Measurements from ENCODE around the gene TTC7B. TPM values are rescaled to one million over a fixed set of nuclear protein-coding genes. Genes with fewer than 3 reads are reported as not detected.
A peak's percentile ranks its signal among the peaks of the same experiment; 100 is the strongest.

TTC7B gene
- total RNA-seq, 1 donor from 2014 or later: 20.6 TPM

DNA sequence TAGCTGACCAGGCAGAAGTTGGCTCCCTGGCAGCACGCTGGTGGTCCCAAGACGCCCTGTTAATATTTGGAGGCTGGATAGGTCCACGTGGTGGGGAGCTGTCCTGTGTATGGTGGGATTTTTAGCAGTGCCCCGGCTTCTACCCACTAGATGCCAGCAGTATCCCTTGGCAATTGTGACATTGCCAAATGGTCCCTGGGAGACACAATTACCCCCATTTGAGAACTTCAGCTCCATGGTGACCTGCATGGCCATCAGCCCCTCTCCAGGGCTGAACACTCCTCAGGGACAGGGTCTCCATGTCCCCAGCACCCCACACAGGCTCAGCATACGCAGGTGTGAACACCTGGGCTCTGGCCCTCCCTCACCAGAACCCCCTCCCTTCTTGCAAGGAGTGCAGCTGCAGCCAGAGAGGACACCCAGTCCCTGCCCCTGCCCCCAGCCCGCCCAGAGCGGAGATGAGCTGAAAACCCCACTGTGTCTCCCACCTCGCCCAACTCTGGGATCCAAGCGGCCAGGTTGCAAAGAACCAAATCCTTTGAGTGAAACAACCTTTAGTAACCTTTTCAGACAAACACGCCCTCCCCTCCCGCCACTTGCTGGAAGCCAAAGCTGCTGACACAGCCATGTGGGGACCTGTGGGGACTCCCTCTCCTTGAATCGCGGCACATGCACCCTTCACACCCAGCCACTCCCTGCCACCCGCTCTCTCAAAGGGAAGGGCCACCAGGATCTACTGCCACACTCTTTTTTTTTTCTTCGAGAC, 299.0 kb downstream of the TTC7B start:
- no peak overlapping the region for H3K9ac ChIP-seq
- H3K9me3 Mint-ChIP-seq: no peaks in the 10 kb centered on the region
- peak overlapping the region; percentile 60 for H3K27ac Mint-ChIP-seq
- peaks cover 11% of the 10 kb centered on the region for H3K27me3 Mint-ChIP-seq (ENCODE audit: insufficient read depth, low read depth)
- no peaks in the 10 kb centered on the region for H3K36me3 Mint-ChIP-seq
- peak; percentile 38 for DNase-seq (ENCODE audit: low spot score)
- H3F3A ChIP-seq (ENCODE audit: low read depth): peaks cover 12% of the 10 kb centered on the region
- no peak overlapping the region for H3K27ac ChIP-seq
- H4K20me1 ChIP-seq (ENCODE audit: low read depth): no peaks in the 10 kb centered on the region
- no peaks in the 10 kb centered on the region for H3K9me3 ChIP-seq (ENCODE audit: low read depth)
- TF ChIP-seq EZH2 (IDR thresholded peaks at IDR 0.05) (no peak), EZH2phosphoT487 (IDR thresholded peaks at IDR 0.05) (no peak)
- TF ChIP-seq, protein P1, sequence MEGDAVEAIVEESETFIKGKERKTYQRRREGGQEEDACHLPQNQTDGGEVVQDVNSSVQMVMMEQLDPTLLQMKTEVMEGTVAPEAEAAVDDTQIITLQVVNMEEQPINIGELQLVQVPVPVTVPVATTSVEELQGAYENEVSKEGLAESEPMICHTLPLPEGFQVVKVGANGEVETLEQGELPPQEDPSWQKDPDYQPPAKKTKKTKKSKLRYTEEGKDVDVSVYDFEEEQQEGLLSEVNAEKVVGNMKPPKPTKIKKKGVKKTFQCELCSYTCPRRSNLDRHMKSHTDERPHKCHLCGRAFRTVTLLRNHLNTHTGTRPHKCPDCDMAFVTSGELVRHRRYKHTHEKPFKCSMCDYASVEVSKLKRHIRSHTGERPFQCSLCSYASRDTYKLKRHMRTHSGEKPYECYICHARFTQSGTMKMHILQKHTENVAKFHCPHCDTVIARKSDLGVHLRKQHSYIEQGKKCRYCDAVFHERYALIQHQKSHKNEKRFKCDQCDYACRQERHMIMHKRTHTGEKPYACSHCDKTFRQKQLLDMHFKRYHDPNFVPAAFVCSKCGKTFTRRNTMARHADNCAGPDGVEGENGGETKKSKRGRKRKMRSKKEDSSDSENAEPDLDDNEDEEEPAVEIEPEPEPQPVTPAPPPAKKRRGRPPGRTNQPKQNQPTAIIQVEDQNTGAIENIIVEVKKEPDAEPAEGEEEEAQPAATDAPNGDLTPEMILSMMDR (IDR thresholded peaks at IDR 0.05): no peak
- no peak overlapping the region for H3K4me3 Mint-ChIP-seq
- no peak overlapping the region for H3K4me2 ChIP-seq
- no peak overlapping the region for H3K4me3 ChIP-seq
- no peaks in the 10 kb centered on the region for H3K27me3 ChIP-seq
- peaks cover 30% of the 10 kb centered on the region for H3K4me1 ChIP-seq
- H2AFZ ChIP-seq (replicated peaks): peak overlapping the region; percentile 63
- H3K79me2 ChIP-seq (ENCODE audit: low read depth): no peaks in the 10 kb centered on the region
- H3K36me3 ChIP-seq: no peaks in the 10 kb centered on the region
- peaks cover 37% of the 10 kb centered on the region for H3K4me1 Mint-ChIP-seq

DNA sequence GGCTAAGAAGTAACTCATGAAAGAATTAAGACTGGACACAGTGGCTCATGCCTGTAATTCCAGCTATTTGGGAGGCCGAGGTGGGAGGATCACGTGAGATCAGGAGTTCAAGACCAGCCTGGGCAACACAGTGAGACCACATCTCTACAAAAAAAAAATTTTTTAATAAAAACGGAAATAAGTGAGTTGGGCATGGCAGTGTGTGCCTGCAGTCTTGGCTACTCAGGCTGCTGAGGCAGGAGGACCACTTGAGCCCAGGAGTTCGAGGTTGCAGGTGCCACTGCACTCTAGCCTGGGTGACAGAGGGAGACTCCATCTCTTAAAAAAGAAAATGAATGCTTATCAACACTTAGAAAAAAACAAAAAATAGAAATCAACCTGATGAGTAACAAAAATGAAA, 301.7 kb downstream of the TTC7B start:
- Histone ChIP-seq H3F3A (ENCODE audit: low read depth) (peaks cover 12% of the 10 kb centered on the region), H3K4me2 (no peak overlapping the region), H3K9ac (no peak overlapping the region), H3K79me2 (ENCODE audit: low read depth) (no peaks in the 10 kb centered on the region), H3K4me3 (no peak overlapping the region), H2AFZ (replicated peaks) (no peak overlapping the region), H3K27ac (no peak overlapping the region), H3K4me1 (peaks cover 30% of the 10 kb centered on the region), H3K9me3 (ENCODE audit: low read depth) (no peaks in the 10 kb centered on the region), H3K27me3 (no peaks in the 10 kb centered on the region), H3K36me3 (no peaks in the 10 kb centered on the region), H4K20me1 (ENCODE audit: low read depth) (no peaks in the 10 kb centered on the region)
- peak overlapping the region; percentile 50 for H3K27ac Mint-ChIP-seq
- no peak for DNase-seq (ENCODE audit: low spot score)
- peaks cover 5% of the 10 kb centered on the region for H3K27me3 Mint-ChIP-seq (ENCODE audit: insufficient read depth, low read depth)
- H3K4me1 Mint-ChIP-seq: peaks cover 47% of the 10 kb centered on the region
- no peak overlapping the region for H3K4me3 Mint-ChIP-seq
- no peaks in the 10 kb centered on the region for H3K9me3 Mint-ChIP-seq
- H3K36me3 Mint-ChIP-seq: no peaks in the 10 kb centered on the region
- TF ChIP-seq, protein P1 (IDR thresholded peaks at IDR 0.05): no peak
- TF ChIP-seq EZH2phosphoT487 (IDR thresholded peaks at IDR 0.05) (no peak), EZH2 (IDR thresholded peaks at IDR 0.05) (no peak)

DNA sequence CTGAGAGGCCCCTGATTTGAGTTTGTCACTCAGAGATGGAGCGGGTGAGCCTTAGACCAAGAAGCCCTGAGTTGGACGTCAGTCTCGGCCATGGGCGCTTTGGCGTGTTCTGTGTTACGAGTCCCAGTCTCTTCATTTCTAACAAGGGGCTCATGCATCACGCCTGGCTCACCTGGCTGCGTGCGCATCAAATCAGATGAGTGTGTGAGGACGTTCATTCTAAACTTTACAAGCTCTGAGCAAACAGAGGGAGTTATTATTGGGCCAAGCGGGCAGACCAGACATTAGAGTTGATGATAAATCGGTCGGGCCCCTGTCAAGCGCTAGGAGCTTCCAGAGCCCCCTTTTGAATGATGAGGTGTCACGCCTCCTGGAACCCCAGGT, 302.2 kb downstream of the TTC7B start:
- peaks cover 6% of the 10 kb centered on the region for H3K27me3 Mint-ChIP-seq (ENCODE audit: insufficient read depth, low read depth)
- H3K27ac Mint-ChIP-seq: no peak overlapping the region
- no peaks in the 10 kb centered on the region for H3K36me3 Mint-ChIP-seq

More for the DNA sequence above, 302.2 kb downstream of the TTC7B start:
- TF ChIP-seq EZH2 (IDR thresholded peaks at IDR 0.05) (no peak), EZH2phosphoT487 (IDR thresholded peaks at IDR 0.05) (no peak)
- TF ChIP-seq, protein P1 (IDR thresholded peaks at IDR 0.05): no peak
- no peak overlapping the region for H3K27ac ChIP-seq
- no peaks in the 10 kb centered on the region for H3K79me2 ChIP-seq (ENCODE audit: low read depth)
- peaks cover 12% of the 10 kb centered on the region for H3F3A ChIP-seq (ENCODE audit: low read depth)
- H3K4me2 ChIP-seq: no peak overlapping the region
- no peaks in the 10 kb centered on the region for H3K9me3 ChIP-seq (ENCODE audit: low read depth)
- no peak overlapping the region for H3K4me3 ChIP-seq
- Mint-ChIP-seq H3K4me3 (no peak overlapping the region), H3K9me3 (peaks cover 2% of the 10 kb centered on the region), H3K4me1 (peaks cover 51% of the 10 kb centered on the region)
- no peak overlapping the region for H3K9ac ChIP-seq
- DNase-seq (ENCODE audit: low spot score): no peak
- H3K27me3 ChIP-seq: no peaks in the 10 kb centered on the region
- H4K20me1 ChIP-seq (ENCODE audit: low read depth): no peaks in the 10 kb centered on the region
- no peaks in the 10 kb centered on the region for H3K36me3 ChIP-seq
- H3K4me1 ChIP-seq: peaks cover 30% of the 10 kb centered on the region
- peak overlapping the region; percentile 2 for H2AFZ ChIP-seq (replicated peaks)

Measured in neural progenitor cell (in vitro differentiated cells).